ENCODE results near the gene AGBL1.

- TF ChIP-seq POLR2A (IDR thresholded peaks at IDR 0.05; ENCODE audit: low read depth, low read length) (no peak), POLR2AphosphoS5 (IDR thresholded peaks at IDR 0.05; ENCODE audit: low read depth, low read length) (no peak), TAF1 (IDR thresholded peaks at IDR 0.05; ENCODE audit: borderline replicate concordance, low read depth, low read length) (no peak)
Observed at GRCh38 chr15:86804406-86804805, 724.7 kb downstream of the AGBL1 start.

Data from GM12892 (cell line).